Tibial artery (tissue), 4 donors: ENCODE data around the gene SEC14L3.
A peak's percentile ranks its signal among the peaks of the same experiment; 100 is the strongest.

ENCODE experiments used
- DNase-seq, 2 donors: peaks; one replicate each; pipeline ENCODE4 v3.0.0-alpha.2; 2019
- H3K27ac ChIP-seq, 2 donors: fragments of 200-600 bp; sonication (generic) in 1 of 2; 1 replicate in 1 of 2; 2 replicates in 1 of 2; pipeline ENCODE4 v1.5.1; 2018 to 2019; ENCODE audit warnings: mild to moderate bottlenecking in 1 of 2
- H3K27me3 ChIP-seq, 2 donors: fragments of 200-600 bp; sonication (generic) in 1 of 2; one replicate each; pipeline versions ENCODE4 v1.5.1 to v1.6.0; 2016 to 2019
- H3K36me3 ChIP-seq, 3 donors: fragments of 200-600 bp; sonication (generic) in 2 of 3; one replicate each; pipeline ENCODE4 v1.5.1; 2016 to 2019; ENCODE audit warnings: mild to moderate bottlenecking in 2 of 3
- H3K4me1 ChIP-seq, 4 donors: fragments of 200-600 bp; sonication (generic) in 2 of 4; 1 replicate in 3 of 4; 2 replicates in 1 of 4; pipeline ENCODE4 v1.5.1; 2016 to 2019
- H3K4me3 ChIP-seq, 2 donors: fragments of 200-600 bp; sonication (generic) in 1 of 2; 1 replicate in 1 of 2; 2 replicates in 1 of 2; pipeline ENCODE4 v1.5.1; 2018 to 2019; ENCODE audit warnings: mild to moderate bottlenecking in 2 of 2
- H3K9me3 ChIP-seq, 3 donors: fragments of 200-600 bp; sonication (generic) in 1 of 3; one replicate each; pipeline ENCODE4 v1.5.1; 2016 to 2019
- intact Hi-C: fragments of 100-400 bp; cut with DNase I; formaldehyde crosslinking; loops from one replicate; pipeline ENCODE4 v1.15.0; 2023; ENCODE audit warnings: low total_unique reads
- TF ChIP-seq, protein P1 (sequence below), 2 experiments: fragments of 200-600 bp in 1 of 2; fragments of 450-650 bp in 1 of 2; IDR thresholded peaks; one replicate each; pipeline ENCODE4 v1.5.1; 2017 to 2019; ENCODE audit warnings: antibody characterized with exemption in 2 of 2, mild to moderate bottlenecking in 1 of 2, moderate library complexity in 1 of 2

SEC14L3 gene

DNA sequence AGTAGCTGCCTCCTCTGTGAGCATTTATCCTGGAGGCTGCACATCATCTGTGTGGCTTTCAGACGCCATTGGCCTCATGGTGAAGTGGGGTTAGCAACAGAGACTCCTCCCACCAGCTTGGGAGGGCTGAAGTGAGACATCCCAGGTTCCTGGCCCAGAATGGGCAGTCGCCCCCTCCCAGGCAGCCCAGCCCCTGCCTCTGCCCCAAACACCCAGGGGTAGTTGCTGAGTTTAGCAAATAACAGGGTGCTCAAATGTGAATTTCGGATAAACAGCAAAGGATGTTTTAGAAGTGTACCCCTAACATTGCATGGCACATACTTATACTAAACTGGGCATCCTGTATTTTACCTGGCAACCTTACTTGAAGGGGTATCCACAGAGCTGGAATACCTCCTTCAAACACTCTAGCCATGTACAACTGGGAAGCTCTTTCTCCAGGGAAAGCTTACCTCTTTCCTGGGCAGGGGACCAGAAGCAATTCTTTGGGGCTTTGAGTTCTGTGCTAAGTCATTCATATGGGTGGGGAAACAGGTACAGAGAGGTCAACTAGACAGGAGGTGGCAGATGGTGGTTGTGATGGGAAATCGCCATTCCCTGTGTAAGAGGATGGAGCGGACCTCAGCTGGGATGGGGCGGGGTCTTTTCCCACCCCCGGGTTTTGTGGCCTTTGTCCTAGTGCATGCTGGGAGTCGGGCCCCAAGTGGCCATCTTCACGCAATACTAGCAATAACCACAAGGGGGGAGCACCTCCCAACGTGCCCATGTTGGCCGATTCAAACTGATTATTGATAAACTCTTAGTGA lies 27.0 kb downstream of the SEC14L3 start:
- Histone ChIP-seq H3K27ac (no peak overlapping the region), H3K36me3 (no peaks in the 10 kb centered on the region), H3K4me1 (no peaks in the 10 kb centered on the region), H3K4me3 (no peak overlapping the region), H3K27me3 (peaks cover 0 to 54% of the 10 kb centered on the region in 2 donors), H3K9me3 (no peaks in the 10 kb centered on the region)
- TF ChIP-seq, protein P1, sequence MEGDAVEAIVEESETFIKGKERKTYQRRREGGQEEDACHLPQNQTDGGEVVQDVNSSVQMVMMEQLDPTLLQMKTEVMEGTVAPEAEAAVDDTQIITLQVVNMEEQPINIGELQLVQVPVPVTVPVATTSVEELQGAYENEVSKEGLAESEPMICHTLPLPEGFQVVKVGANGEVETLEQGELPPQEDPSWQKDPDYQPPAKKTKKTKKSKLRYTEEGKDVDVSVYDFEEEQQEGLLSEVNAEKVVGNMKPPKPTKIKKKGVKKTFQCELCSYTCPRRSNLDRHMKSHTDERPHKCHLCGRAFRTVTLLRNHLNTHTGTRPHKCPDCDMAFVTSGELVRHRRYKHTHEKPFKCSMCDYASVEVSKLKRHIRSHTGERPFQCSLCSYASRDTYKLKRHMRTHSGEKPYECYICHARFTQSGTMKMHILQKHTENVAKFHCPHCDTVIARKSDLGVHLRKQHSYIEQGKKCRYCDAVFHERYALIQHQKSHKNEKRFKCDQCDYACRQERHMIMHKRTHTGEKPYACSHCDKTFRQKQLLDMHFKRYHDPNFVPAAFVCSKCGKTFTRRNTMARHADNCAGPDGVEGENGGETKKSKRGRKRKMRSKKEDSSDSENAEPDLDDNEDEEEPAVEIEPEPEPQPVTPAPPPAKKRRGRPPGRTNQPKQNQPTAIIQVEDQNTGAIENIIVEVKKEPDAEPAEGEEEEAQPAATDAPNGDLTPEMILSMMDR (IDR thresholded peaks at IDR 0.05), result peak; percentile 47 to 51
- intact Hi-C loops, result no loop called here
- DNase-seq, result no peak

DNA sequence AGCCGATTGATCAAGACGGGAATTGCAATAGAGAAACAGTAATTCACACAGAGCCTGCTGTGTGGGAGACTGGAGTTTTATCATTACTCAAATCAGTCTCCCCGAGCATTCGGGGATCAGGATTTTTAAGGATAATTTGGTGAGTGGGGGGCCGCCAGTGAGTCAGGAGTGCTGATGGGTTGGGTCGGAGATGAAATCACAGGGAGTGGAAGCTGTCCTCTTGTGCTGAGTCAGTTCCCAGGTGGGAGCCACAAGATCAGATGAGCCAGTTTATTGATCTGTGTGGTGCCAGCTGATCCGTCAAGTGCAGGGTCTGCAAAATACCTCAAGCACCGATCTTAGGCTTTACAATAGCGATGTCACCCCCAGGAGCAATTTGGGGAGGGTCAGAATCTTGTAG lies 30.7 kb downstream of the SEC14L3 start:
- Histone ChIP-seq H3K36me3 (no peaks in the 10 kb centered on the region), H3K4me3 (no peak overlapping the region), H3K4me1 (no peaks in the 10 kb centered on the region), H3K27me3 (peaks cover 0 to 45% of the 10 kb centered on the region in 2 donors), H3K9me3 (no peaks in the 10 kb centered on the region), H3K27ac (no peak overlapping the region)
- DNase-seq, result no peak
- TF ChIP-seq, protein P1 (IDR thresholded peaks at IDR 0.05), result no peak
- intact Hi-C loops, result no loop called here

DNA sequence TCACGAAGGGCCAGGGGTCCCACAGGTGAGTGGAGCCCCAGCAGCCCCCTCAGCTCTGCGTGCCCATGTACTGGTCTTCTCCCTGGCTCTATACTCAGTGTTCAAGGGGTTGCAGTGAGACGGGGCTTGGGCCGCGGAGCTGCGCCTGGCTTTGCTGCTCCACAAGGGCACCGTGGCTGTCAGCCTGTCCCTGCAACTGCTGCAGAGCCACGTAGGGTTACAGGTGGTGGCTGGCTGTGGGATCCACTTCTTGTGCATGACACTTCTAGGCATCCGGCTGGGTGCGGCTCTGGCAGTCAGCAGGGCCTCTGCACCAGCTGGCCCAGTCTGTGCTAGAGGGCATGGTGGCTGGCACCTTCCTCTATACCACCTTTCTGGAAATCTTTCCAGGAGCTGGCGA lies 32.0 kb downstream of the SEC14L3 start:
- Histone ChIP-seq H3K27ac (no peak overlapping the region), H3K4me1 (no peaks in the 10 kb centered on the region), H3K4me3 (no peak overlapping the region), H3K27me3 (peaks cover 0 to 39% of the 10 kb centered on the region in 2 donors), H3K36me3 (no peaks in the 10 kb centered on the region), H3K9me3 (no peaks in the 10 kb centered on the region)
- intact Hi-C loops, result no loop called here
- TF ChIP-seq, protein P1 (IDR thresholded peaks at IDR 0.05), result no peak
- no peak for DNase-seq

DNA sequence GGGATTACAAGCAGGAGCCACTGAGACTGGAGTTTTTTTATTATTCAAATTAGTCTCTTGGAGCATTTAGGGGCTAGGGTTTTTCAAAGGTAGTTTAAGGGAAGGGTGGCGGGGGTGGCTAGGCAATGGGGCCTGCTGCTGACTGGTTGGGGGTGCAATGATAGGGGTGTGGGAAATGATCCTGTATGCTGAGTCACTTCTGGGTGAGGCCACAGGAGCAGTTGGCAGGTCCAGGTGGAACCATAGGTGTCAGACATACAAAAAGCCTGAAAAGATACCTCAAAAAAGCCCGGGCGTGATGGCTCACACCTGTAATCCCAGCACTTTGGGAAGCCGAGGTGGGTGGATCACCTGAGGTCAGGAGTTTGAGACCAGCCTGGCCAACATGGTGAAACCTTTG lies 32.6 kb downstream of the SEC14L3 start:
- Histone ChIP-seq H3K4me1 (no peaks in the 10 kb centered on the region), H3K27me3 (peaks cover 0 to 36% of the 10 kb centered on the region in 2 donors), H3K4me3 (no peak overlapping the region), H3K36me3 (no peaks in the 10 kb centered on the region), H3K9me3 (no peaks in the 10 kb centered on the region), H3K27ac (no peak overlapping the region)
- DNase-seq, result no peak
- intact Hi-C loops, result no loop called here
- TF ChIP-seq, protein P1 (IDR thresholded peaks at IDR 0.05), result no peak

DNA sequence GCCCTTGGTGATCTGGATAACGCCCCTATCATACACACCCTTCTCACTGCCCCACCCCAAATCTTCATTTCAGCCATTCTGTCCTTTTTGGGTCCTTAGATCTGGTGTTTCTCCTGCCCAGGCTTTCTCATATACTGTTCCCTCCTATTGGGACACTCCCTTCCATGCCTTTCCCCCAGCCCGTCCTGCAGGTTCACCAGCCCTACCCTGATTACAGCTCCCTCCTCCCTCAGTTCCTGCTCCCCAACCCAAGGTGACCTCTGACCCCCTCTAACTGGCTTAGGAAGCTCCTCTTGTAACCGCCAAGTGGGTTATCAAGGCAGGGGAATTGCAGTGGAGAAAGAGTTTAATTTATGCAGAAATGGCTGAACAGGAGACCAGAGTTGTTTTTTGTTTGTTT lies 33.3 kb downstream of the SEC14L3 start:
- H3K36me3 ChIP-seq, result no peaks in the 10 kb centered on the region
- no peak overlapping the region for H3K4me3 ChIP-seq
- H3K27me3 ChIP-seq, result peaks cover 0 to 30% of the 10 kb centered on the region in 2 donors
- H3K9me3 ChIP-seq, result no peaks in the 10 kb centered on the region
- intact Hi-C loops, result no loop called here
- H3K27ac ChIP-seq, result no peak overlapping the region
- no peak for DNase-seq
- TF ChIP-seq, protein P1 (IDR thresholded peaks at IDR 0.05), result no peak
- H3K4me1 ChIP-seq, result no peaks in the 10 kb centered on the region
